Measurements from ENCODE around the gene FCN1. TPM values are rescaled to one million over a fixed set of nuclear protein-coding genes. Genes with fewer than 3 reads are reported as not detected.

Gene FCN1
- polyA plus RNA-seq, 1 of the 3 experiments (the other 2 are of a cell fraction) = not detected

DNA sequence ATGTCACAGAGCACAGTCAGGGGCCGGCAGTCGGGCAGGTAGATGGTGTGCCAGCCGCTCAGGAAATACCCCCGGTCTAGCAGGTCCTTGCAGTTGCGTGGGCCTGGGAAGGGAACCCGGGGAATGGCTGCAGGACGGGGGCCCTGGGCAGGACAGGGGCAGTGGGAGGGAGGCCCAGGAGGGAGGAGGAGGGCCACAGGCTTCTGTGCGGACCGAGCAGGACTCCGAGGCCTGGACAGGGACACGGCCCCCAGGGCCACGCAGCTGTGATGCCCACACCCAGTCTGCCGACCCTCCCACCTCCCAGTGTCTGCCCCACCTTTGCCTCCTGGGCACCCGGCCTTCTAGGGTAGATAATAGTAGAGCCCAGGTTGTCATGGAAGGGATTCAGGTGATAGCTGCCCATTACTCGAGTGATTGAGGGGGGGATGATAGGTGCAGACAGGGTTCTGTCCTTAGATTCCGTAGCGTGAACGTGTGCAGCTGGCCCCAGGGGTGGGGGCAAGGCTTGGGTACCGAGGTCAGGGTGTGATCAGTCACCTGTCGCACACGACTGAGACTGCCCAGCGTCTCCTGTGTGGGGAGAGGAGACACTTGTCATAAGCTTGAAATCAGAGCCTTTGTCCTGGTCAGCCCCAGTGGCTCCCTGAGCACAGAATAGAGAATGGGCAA, 4.5 kb downstream of the FCN1 start:
- DNase-seq = peak; percentile 15
- 55% methylated on average over 9 of the region's 22 CpGs for WGBS (ENCODE audit: low lambda C conversion rate)
- no peaks in the 10 kb centered on the region for H4K20me1 ChIP-seq (ENCODE audit: insufficient read depth)
- H3F3A ChIP-seq (replicated peaks; ENCODE audit: insufficient read depth) = no peaks in the 10 kb centered on the region
- no peak overlapping the region for H3K27ac ChIP-seq (ENCODE audit: low read depth in 2 of 2, low read length in 1 of 2)
- no peaks in the 10 kb centered on the region for H3K9me2 ChIP-seq
- no peak overlapping the region for H3K4me3 ChIP-seq (ENCODE audit: low read depth in 2 of 2, low read length in 1 of 2)
- H3K4me2 ChIP-seq = no peak overlapping the region
- ChIA-PET CTCF (no interaction called here), POLR2A (no interaction called here)
- no peaks in the 10 kb centered on the region for H3K9me3 ChIP-seq
- no peaks in the 10 kb centered on the region for H3K4me1 ChIP-seq (ENCODE audit: control insufficient read depth in 1 of 2, insufficient read depth in 2 of 2, low read depth in 1 of 2, low read length in 1 of 2)
- no peaks in the 10 kb centered on the region for H3K79me2 ChIP-seq (ENCODE audit: insufficient read depth)
- no peak overlapping the region for H3K9ac ChIP-seq
- H3K36me3 ChIP-seq (replicated peaks in 1 of 2; ENCODE audit: control insufficient read depth in 1 of 2, insufficient read depth in 2 of 2, low read length in 1 of 2) = no peaks in the 10 kb centered on the region
- H3K27me3 ChIP-seq (ENCODE audit: insufficient read depth) = no peaks in the 10 kb centered on the region
- TF ChIP-seq, protein P1, sequence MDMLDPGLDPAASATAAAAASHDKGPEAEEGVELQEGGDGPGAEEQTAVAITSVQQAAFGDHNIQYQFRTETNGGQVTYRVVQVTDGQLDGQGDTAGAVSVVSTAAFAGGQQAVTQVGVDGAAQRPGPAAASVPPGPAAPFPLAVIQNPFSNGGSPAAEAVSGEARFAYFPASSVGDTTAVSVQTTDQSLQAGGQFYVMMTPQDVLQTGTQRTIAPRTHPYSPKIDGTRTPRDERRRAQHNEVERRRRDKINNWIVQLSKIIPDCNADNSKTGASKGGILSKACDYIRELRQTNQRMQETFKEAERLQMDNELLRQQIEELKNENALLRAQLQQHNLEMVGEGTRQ (IDR thresholded peaks at IDR 0.05; ENCODE audit: borderline replicate concordance, low read depth, low read length) = no peak
- TF ChIP-seq TCF12 (IDR thresholded peaks at IDR 0.05) (no peak), YY1 (IDR thresholded peaks at IDR 0.05; ENCODE audit: low read depth) (no peak), SMC3 (IDR thresholded peaks at IDR 0.05; ENCODE audit: low read depth, low read length) (no peak), RXRA (IDR thresholded peaks at IDR 0.05; ENCODE audit: borderline replicate concordance, low read depth) (no peak), JUND (IDR thresholded peaks at IDR 0.05) (no peak), FOXM1 (IDR thresholded peaks at IDR 0.05; ENCODE audit: low read depth) (no peak), RCOR1 (IDR thresholded peaks at IDR 0.05; ENCODE audit: low read length) (no peak)
- TF ChIP-seq, protein P2, sequence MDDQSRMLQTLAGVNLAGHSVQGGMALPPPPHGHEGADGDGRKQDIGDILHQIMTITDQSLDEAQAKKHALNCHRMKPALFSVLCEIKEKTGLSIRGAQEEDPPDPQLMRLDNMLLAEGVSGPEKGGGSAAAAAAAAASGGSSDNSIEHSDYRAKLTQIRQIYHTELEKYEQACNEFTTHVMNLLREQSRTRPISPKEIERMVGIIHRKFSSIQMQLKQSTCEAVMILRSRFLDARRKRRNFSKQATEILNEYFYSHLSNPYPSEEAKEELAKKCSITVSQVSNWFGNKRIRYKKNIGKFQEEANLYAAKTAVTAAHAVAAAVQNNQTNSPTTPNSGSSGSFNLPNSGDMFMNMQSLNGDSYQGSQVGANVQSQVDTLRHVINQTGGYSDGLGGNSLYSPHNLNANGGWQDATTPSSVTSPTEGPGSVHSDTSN (IDR thresholded peaks at IDR 0.05) = no peak
- no peak overlapping the region for H2AFZ ChIP-seq (ENCODE audit: low read depth)

DNA sequence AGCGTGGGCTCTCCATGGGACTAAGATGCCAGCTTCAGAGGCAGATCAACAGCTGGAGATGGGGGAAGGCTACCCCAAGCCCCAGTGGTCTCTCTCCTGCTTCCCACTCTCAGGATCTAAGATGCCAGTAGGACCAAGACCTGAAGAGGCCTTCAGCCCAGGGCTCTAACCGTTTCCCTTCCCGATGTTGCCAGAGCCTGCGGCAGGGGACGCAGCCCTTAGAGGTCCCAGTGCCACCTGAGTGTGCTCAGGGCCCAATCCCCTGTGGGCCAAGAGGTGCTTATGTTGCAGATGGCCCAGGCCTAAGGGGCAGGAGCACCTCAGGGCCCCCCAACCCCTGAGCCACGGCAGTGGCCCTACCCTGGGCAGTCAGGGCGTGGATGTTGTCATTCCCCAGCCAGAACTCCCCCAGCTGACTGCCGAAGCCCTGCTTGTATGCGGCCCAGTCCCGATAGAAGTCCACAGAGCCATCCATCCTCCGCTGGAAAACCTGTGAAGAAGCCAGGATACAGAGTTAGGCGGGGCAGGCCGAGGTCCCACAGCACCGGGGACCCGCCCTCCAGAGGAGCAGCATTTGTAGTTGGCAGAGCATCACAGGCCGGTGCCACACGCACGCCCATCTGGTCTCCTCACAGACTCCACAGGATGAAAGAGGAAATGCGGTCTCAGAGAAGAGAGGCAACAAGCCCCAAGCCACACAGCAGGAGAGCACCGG, 5.4 kb downstream of the FCN1 start:
- 52% methylated on average over 12 of the region's 20 CpGs for WGBS (ENCODE audit: low lambda C conversion rate)
- Histone ChIP-seq H2AFZ (ENCODE audit: low read depth) (no peak overlapping the region), H3K27ac (ENCODE audit: low read depth in 2 of 2, low read length in 1 of 2) (no peak overlapping the region), H4K20me1 (ENCODE audit: insufficient read depth) (no peaks in the 10 kb centered on the region), H3K4me3 (ENCODE audit: low read depth in 2 of 2, low read length in 1 of 2) (no peak overlapping the region), H3K4me1 (ENCODE audit: control insufficient read depth in 1 of 2, insufficient read depth in 2 of 2, low read depth in 1 of 2, low read length in 1 of 2) (no peaks in the 10 kb centered on the region), H3K4me2 (no peak overlapping the region), H3K79me2 (ENCODE audit: insufficient read depth) (no peaks in the 10 kb centered on the region), H3K9ac (no peak overlapping the region), H3K27me3 (ENCODE audit: insufficient read depth) (no peaks in the 10 kb centered on the region), H3K36me3 (replicated peaks in 1 of 2; ENCODE audit: control insufficient read depth in 1 of 2, insufficient read depth in 2 of 2, low read length in 1 of 2) (no peaks in the 10 kb centered on the region), H3K9me3 (no peaks in the 10 kb centered on the region), H3F3A (replicated peaks; ENCODE audit: insufficient read depth) (no peaks in the 10 kb centered on the region), H3K9me2 (no peaks in the 10 kb centered on the region)
- ChIA-PET CTCF (no interaction called here), POLR2A (no interaction called here)
- no peak for TF ChIP-seq NFIC (IDR thresholded peaks at IDR 0.05; ENCODE audit: borderline replicate concordance)
- TF ChIP-seq RFX5 (IDR thresholded peaks at IDR 0.05; ENCODE audit: low read length) = no peak
- no peak for TF ChIP-seq GATA2 (CRISPR knock-in tag; IDR thresholded peaks at IDR 0.05)
- no peak for TF ChIP-seq JUND (IDR thresholded peaks at IDR 0.05)
- peak; percentile 15 for DNase-seq

All from SK-N-SH (cell line).